Gastroesophageal sphincter (tissue), 4 donors: Measurements from ENCODE around the gene BACH2. TPM values are rescaled to one million over a fixed set of nuclear protein-coding genes. Genes with fewer than 3 reads are reported as not detected.

Source experiments
- ATAC-seq: fragments of 150-250 bp; one replicate; pipeline ENCODE4 v1.9.1; 2016; ENCODE audit warnings: mild to moderate bottlenecking, moderate library complexity
- H3K27ac ChIP-seq, 4 donors: fragments of 200-600 bp; sonication (generic) in 3 of 4; 1 replicate in 3 of 4; 2 replicates in 1 of 4; pipeline ENCODE4 v1.5.1; 2016 to 2019
- H3K27me3 ChIP-seq: fragments of 200-600 bp; sonication (generic); one replicate; pipeline ENCODE4 v1.5.1; 2019
- H3K36me3 ChIP-seq, 2 donors: fragments of 200-600 bp; sonication (generic); one replicate each; pipeline ENCODE4 v1.5.1; 2019; ENCODE audit warnings: control low read depth in 1 of 2
- H3K4me1 ChIP-seq, 3 donors: fragments of 200-600 bp; sonication (generic); 1 replicate in 2 of 3; 2 replicates in 1 of 3; pipeline ENCODE4 v1.5.1; 2016 to 2019; ENCODE audit warnings: control low read depth in 2 of 3
- H3K4me3 ChIP-seq, 2 donors: fragments of 200-600 bp; sonication (generic); one replicate each; pipeline ENCODE4 v1.5.1; 2019; ENCODE audit warnings: mild to moderate bottlenecking in 1 of 2, moderate library complexity in 1 of 2
- H3K9me3 ChIP-seq, 3 donors: fragments of 200-600 bp; sonication (generic); one replicate each; pipeline ENCODE4 v1.5.1; 2017 to 2019; ENCODE audit warnings: control low read depth in 2 of 3
- EP300 ChIP-seq: sonication (generic); formaldehyde crosslinking; IDR thresholded peaks from one replicate; pipeline ENCODE4 v1.6.1; 2017; ENCODE audit warnings: antibody characterized with exemption, mild to moderate bottlenecking
- POLR2A ChIP-seq, 2 donors: fragments of 450-650 bp; IDR thresholded peaks; one replicate each; pipeline ENCODE4 v1.6.1; 2017; ENCODE audit warnings: antibody characterized with exemption in 2 of 2, mild to moderate bottlenecking in 2 of 2, moderate library complexity in 1 of 2
- POLR2AphosphoS5 ChIP-seq: sonication (generic); formaldehyde crosslinking; IDR thresholded peaks from one replicate; pipeline ENCODE4 v1.6.1; 2017; ENCODE audit warnings: antibody characterized with exemption
- WGBS, 2 donors: methylation state at CpG; one replicate each; pipeline ENCODE4 v1.1.5; 2018; ENCODE audit warnings: low coverage in 1 of 2; 5-methylcytosine and 5-hydroxymethylcytosine counted together
- total RNA-seq, 4 donors: library from RNA; depleted of rRNA; stranded (reverse); fragments of >200 nt; gene quantifications; one replicate each; pipeline ENCODE4 v1.1.0, GENCODE V29; 2016
- TF ChIP-seq, protein P1 (sequence below), 4 experiments: fragments of 200-600 bp in 2 of 4; fragments of 450-650 bp in 2 of 4; sonication (generic) in 1 of 4; IDR thresholded peaks; one replicate each; pipeline ENCODE4 v1.5.1; 2017 to 2019; ENCODE audit warnings: antibody characterized with exemption in 4 of 4, mild to moderate bottlenecking in 2 of 4, moderate library complexity in 2 of 4

Gene BACH2
- total RNA-seq, 4 donors from 2014 or later = 3.5 to 10.4 (median 3.9) TPM

GRCh38 chr6:90195094-90195829 is 101.4 kb downstream of the BACH2 start:
- TF ChIP-seq EP300 (no peak), POLR2AphosphoS5 (no peak), POLR2A (IDR thresholded peaks at IDR 0.05) (no peak)
- TF ChIP-seq, protein P1, sequence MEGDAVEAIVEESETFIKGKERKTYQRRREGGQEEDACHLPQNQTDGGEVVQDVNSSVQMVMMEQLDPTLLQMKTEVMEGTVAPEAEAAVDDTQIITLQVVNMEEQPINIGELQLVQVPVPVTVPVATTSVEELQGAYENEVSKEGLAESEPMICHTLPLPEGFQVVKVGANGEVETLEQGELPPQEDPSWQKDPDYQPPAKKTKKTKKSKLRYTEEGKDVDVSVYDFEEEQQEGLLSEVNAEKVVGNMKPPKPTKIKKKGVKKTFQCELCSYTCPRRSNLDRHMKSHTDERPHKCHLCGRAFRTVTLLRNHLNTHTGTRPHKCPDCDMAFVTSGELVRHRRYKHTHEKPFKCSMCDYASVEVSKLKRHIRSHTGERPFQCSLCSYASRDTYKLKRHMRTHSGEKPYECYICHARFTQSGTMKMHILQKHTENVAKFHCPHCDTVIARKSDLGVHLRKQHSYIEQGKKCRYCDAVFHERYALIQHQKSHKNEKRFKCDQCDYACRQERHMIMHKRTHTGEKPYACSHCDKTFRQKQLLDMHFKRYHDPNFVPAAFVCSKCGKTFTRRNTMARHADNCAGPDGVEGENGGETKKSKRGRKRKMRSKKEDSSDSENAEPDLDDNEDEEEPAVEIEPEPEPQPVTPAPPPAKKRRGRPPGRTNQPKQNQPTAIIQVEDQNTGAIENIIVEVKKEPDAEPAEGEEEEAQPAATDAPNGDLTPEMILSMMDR (IDR thresholded peaks at IDR 0.05) = no peak
- Histone ChIP-seq H3K4me1 (peaks cover 0 to 30% (median 6%) of the 10 kb centered on the region in 3 donors), H3K4me3 (no peak overlapping the region), H3K9me3 (no peaks in the 10 kb centered on the region), H3K27ac (no peak overlapping the region), H3K27me3 (no peaks in the 10 kb centered on the region), H3K36me3 (no peaks in the 10 kb centered on the region)
- 89 to 90% methylated on average over 6 to 9 of the region's 9 CpGs for WGBS, 2 donors
- no peak for ATAC-seq

DNA sequence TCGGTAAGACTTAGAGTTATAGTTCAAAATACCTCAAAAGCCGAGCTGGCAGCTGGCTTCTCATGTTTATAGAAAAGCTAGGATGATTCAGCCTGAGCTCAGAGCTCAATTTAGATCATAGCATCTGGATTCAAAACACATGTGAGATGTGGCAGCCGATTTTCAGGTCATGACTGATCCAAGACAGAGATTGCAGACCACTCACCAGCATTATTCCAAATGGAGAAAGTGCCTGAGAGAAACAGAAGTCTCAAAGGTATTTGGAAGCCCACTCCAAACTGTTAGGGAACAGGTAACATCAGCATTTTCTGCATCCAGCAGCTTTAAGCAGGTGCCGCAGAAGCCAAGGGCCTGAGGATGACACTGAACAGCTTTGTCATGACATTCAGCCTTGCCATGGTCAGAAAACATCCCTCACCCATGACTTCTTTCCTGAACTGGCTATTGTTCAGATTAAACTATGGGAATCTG is 102.2 kb downstream of the BACH2 start:
- WGBS, 2 donors = 19 to 28% methylated on average over 4 of the region's 4 CpGs
- ATAC-seq = no peak
- H3K27ac ChIP-seq = peak overlapping the region in 2 of 4 donors; percentile 33 to 60
- H3K27me3 ChIP-seq = no peaks in the 10 kb centered on the region
- no peaks in the 10 kb centered on the region for H3K36me3 ChIP-seq
- peaks cover 0 to 30% (median 6%) of the 10 kb centered on the region in 3 donors for H3K4me1 ChIP-seq
- H3K9me3 ChIP-seq = no peaks in the 10 kb centered on the region
- no peak overlapping the region for H3K4me3 ChIP-seq
- no peak for TF ChIP-seq POLR2A (IDR thresholded peaks at IDR 0.05)
- peak; percentile 56 for TF ChIP-seq POLR2AphosphoS5
- TF ChIP-seq EP300 = no peak
- TF ChIP-seq, protein P1 (IDR thresholded peaks at IDR 0.05) = no peak

DNA sequence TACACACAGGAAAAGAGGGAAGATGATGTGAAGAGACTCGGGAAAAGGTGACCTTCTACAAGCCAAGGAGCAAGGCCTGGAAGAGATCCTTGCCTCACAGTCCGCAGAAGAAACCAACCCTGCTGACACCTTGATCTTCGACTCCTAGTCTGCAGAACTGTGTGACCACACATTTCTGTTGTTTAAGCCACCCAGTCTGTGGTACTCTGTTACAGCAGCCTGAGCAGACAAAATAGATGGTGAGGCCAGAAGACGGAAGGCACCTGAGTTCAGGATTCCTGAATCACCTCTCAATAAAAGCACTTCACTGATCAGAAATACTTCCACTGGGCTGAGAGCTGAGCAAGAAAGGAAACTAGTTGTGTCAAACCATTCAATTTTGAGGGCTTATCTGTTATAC is 103.3 kb downstream of the BACH2 start:
- ATAC-seq = no peak
- TF ChIP-seq EP300 (no peak), POLR2A (IDR thresholded peaks at IDR 0.05) (no peak), POLR2AphosphoS5 (no peak)
- TF ChIP-seq, protein P1 (IDR thresholded peaks at IDR 0.05) = no peak
- H3K4me3 ChIP-seq = no peak overlapping the region
- H3K36me3 ChIP-seq = no peaks in the 10 kb centered on the region
- 93% methylated on average over 4 of the region's 4 CpGs; no CpG with 5 or more reads in 1 of the 2 donors for WGBS, 2 donors
- no peak overlapping the region for H3K27ac ChIP-seq
- H3K27me3 ChIP-seq = no peaks in the 10 kb centered on the region
- no peaks in the 10 kb centered on the region for H3K9me3 ChIP-seq
- peaks cover 0 to 30% (median 6%) of the 10 kb centered on the region in 3 donors for H3K4me1 ChIP-seq

DNA sequence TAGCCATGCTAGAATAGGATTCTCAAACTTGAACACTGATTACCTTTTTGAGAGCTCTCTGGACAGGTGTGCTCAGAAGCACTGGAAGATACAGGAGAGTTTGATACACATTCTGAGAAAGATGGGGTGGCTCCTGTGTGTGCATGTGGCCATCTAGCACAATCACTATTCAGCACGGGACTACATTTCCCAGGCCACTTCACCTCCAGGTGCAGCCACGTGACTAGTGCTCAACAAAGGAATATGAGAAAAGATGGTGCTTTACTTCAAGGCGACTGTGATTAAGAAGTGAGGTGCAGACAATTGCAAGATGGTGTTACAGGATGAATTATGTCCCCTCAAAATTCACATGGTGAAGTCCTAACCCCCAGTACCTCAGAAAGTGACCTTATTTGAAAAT is 103.8 kb downstream of the BACH2 start:
- WGBS, 2 donors = 90 to 97% methylated on average over 3 of the region's 3 CpGs
- H3K9me3 ChIP-seq = no peaks in the 10 kb centered on the region
- no peak for TF ChIP-seq POLR2AphosphoS5
- TF ChIP-seq EP300 = no peak
- TF ChIP-seq, protein P1 (IDR thresholded peaks at IDR 0.05) = no peak
- no peak for TF ChIP-seq POLR2A (IDR thresholded peaks at IDR 0.05)
- ATAC-seq = no peak
- H3K4me3 ChIP-seq = no peak overlapping the region
- no peaks in the 10 kb centered on the region for H3K36me3 ChIP-seq
- no peak overlapping the region for H3K27ac ChIP-seq
- H3K4me1 ChIP-seq = peaks cover 0 to 30% (median 6%) of the 10 kb centered on the region in 3 donors
- H3K27me3 ChIP-seq = no peaks in the 10 kb centered on the region
